KOPT-K1 (cell line): ENCODE results near the gene GPR107.
A peak's percentile ranks its signal among the peaks of the same experiment; 100 is the strongest.
"Not testable (repeated sequence)": the region's sequence is repeated elsewhere in the genome, so short reads cannot be mapped to it uniquely, and the experiment has no call there.

Experiments
- H3K27ac ChIP-seq: fragments of 200-600 bp; sonication (generic); 2 replicates; pipeline ENCODE4 v1.5.1; 2016; ENCODE audit warnings: antibody characterized with exemption, mild to moderate bottlenecking, low read depth, low read length; ENCODE audit not compliant: poor library complexity, severe bottlenecking
- H3K36me3 ChIP-seq: fragments of 200-600 bp; sonication (generic); 2 replicates; pipeline ENCODE4 v1.5.1; 2017; ENCODE audit warnings: antibody characterized with exemption, mild to moderate bottlenecking, low read length, moderate library complexity; ENCODE audit not compliant: insufficient read depth
- H3K9me3 ChIP-seq: fragments of 200-600 bp; sonication (generic); 2 replicates; pipeline ENCODE4 v1.5.1; 2017; ENCODE audit warnings: antibody characterized with exemption, low read length, mild to moderate bottlenecking; ENCODE audit not compliant: insufficient read depth, poor library complexity, severe bottlenecking

GPR107 gene

GRCh38 chr9:130053504-130054324 is at the start of gene GPR107:
TSS of gene GPR107 (plus strand) at chr9:130053906. CDS start at chr9:130053933, 27 bp downstream.
- Histone ChIP-seq H3K27ac (peak within 1 kb of the TSS; percentile 95), H3K36me3 (peaks cover 6% of the 10 kb centered on the region), H3K9me3 (no peaks in the 10 kb centered on the region)

- Histone ChIP-seq H3K9me3 (no peaks in the 10 kb centered on the region), H3K27ac (no peak overlapping the region), H3K36me3 (peaks cover 26% of the 10 kb centered on the region)
Observed at GRCh38 chr9:130003943-130004552, 49.7 kb upstream of the GPR107 start.

- H3K27ac ChIP-seq, H3K9me3 ChIP-seq: not testable (repeated sequence)
- H3K36me3 ChIP-seq = peaks cover 26% of the 10 kb centered on the region
Observed at GRCh38 chr9:130006952-130007351, 46.8 kb upstream of the GPR107 start.

GRCh38 chr9:130008538-130008937 is 45.2 kb upstream of the GPR107 start:
- Histone ChIP-seq H3K36me3 (peaks cover 17% of the 10 kb centered on the region; the same call in 1 of the 2 replicates), H3K27ac (no peak overlapping the region), H3K9me3 (no peaks in the 10 kb centered on the region)

- H3K36me3 ChIP-seq = peaks cover 17% of the 10 kb centered on the region
- H3K27ac ChIP-seq, H3K9me3 ChIP-seq: not testable (repeated sequence)
Observed at GRCh38 chr9:130009546-130009945, 44.2 kb upstream of the GPR107 start.

DNA sequence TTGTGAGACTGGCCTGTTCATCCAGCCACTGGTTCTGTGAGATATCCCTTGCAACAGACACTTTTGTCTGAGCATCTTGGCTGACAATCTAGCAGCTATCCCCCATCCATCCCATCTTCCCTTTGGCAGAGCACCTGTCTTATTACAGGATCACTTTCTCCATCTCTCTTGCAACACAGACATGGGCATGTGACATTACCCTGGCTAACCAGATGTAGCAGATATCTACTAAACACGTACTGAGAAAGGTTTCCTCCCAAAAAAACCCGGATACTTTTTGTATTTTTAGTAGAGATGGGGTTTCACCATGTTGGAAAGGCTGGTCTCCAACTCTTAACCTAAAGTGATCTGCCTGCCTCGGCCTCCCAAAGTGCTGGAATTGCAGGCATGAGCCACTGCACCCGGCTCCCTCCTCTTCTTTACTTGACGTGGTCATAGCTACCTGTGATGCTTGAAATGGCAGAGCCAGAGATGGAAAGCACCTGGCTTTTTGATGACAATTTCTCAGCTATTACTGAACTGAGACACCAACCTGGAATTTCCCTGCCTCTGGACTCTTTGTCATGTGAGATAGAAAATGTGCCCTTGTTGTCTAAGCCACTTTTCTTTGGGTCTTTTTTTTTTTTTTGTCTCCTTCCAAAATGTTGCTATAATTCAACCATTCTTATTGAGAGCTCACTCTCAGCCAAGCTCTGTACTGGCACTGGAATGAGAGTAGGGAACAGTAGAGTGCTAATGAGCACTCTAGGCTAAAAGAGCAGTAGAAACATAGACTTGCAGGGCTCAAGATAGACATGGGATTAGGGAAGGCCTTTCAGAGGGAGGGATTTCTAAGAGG is 43.3 kb upstream of the GPR107 start:
- H3K9me3 ChIP-seq = no peaks in the 10 kb centered on the region
- peaks cover 22% of the 10 kb centered on the region for H3K36me3 ChIP-seq
- no peak overlapping the region for H3K27ac ChIP-seq

GRCh38 chr9:130013326-130013725 is 40.4 kb upstream of the GPR107 start:
- peaks cover 13% of the 10 kb centered on the region for H3K9me3 ChIP-seq
- H3K27ac ChIP-seq = no peak overlapping the region
- peaks cover 42% of the 10 kb centered on the region for H3K36me3 ChIP-seq

DNA sequence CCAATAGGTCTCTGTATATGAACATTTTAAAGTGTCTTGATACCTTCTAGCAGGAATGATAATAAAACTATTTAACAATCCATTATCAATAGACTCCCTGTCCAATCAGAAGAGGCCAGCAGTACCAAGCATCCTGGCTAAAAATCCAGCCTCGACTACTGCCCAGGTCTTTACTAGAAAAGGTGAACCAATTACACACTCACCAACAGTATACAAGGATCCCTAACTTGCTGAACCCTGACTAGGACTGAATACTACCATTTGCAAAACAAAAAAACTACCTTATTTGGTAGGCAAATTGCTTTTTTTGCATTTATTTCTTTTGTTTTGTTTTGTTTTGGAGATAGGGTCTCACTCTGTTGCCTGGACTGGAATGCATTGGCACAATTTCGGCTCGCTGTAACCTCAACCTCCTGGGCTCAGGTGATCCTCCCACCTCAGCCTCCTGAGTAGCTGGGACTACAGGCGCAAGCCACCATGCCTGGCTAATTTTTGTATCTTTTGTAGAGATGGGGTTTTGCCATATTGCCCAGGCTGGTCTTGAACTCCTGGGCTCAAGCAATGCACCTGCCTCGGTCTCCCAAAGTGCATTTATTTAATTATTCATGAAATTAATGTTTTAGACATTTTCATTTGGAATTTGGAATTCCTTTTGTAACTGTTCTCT is 38.2 kb upstream of the GPR107 start:
- H3K36me3 ChIP-seq = peaks cover 59% of the 10 kb centered on the region
- peaks cover 13% of the 10 kb centered on the region for H3K9me3 ChIP-seq
- no peak overlapping the region for H3K27ac ChIP-seq

GRCh38 chr9:130017076-130017475 is 36.6 kb upstream of the GPR107 start:
- peaks cover 54% of the 10 kb centered on the region for H3K36me3 ChIP-seq
- H3K9me3 ChIP-seq = peaks cover 13% of the 10 kb centered on the region
- H3K27ac ChIP-seq = no peak overlapping the region

- Histone ChIP-seq H3K36me3 (peaks cover 50% of the 10 kb centered on the region), H3K9me3 (peaks cover 13% of the 10 kb centered on the region)
- not testable (repeated sequence) for H3K27ac ChIP-seq
Observed at GRCh38 chr9:130017510-130017909, 36.2 kb upstream of the GPR107 start.

- H3K9me3 ChIP-seq = peaks cover 13% of the 10 kb centered on the region
- no peak overlapping the region for H3K27ac ChIP-seq
- H3K36me3 ChIP-seq = peaks cover 50% of the 10 kb centered on the region
Observed at GRCh38 chr9:130018265-130018664, 35.4 kb upstream of the GPR107 start.

- Histone ChIP-seq H3K36me3 (peaks cover 45% of the 10 kb centered on the region), H3K27ac (no peak overlapping the region), H3K9me3 (peaks cover 13% of the 10 kb centered on the region)
Observed at GRCh38 chr9:130020618-130021017, 33.1 kb upstream of the GPR107 start.

GRCh38 chr9:130021123-130021522 is 32.6 kb upstream of the GPR107 start:
- H3K36me3 ChIP-seq = peaks cover 43% of the 10 kb centered on the region
- no peak overlapping the region for H3K27ac ChIP-seq
- peaks cover 10% of the 10 kb centered on the region for H3K9me3 ChIP-seq

GRCh38 chr9:130021842-130022241 is 31.9 kb upstream of the GPR107 start:
- not testable (repeated sequence) for H3K9me3 ChIP-seq, H3K27ac ChIP-seq
- H3K36me3 ChIP-seq = peaks cover 36% of the 10 kb centered on the region
